ENCODE results near the gene GLI3. TPM values are rescaled to one million over a fixed set of nuclear protein-coding genes. Genes with fewer than 3 reads are reported as not detected.

The GLI3 gene
- total and polyA plus RNA-seq, 4 experiments from 2014 or later, result 0.06 to 0.13 TPM; not detected in 2

DNA sequence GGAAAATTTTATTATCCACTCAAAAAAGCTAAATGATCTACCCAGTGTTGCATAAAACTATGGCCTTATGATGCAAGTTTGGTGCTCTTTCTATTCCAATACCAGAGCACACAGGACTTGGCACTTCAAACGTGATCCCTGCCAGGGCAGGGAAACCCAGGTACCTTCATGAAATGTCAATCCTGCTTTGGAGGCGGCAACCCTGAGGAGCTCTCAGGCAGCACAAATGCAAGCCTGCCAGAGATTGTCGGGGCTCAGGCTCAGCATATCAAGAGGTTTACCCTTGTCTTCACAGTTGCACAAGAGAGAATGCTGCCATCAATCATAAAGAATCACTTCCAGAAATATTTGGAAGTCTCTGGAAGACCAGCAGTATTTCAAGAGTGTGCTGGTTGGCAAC, 151.5 kb downstream of the GLI3 start:
- H3K27me3 Mint-ChIP-seq, result peaks cover 2 to 3% of the 10 kb centered on the region in 2 donors
- H3K36me3 Mint-ChIP-seq, result no peaks in the 10 kb centered on the region
- POLR2A ChIA-PET (ENCODE audit: partially characterized antibody), result no interaction called here
- H3K27ac Mint-ChIP-seq, result no peak overlapping the region
- H3K9me3 Mint-ChIP-seq, result peaks cover 0 to 3% (median 0%) of the 10 kb centered on the region in 8 donors
- CTCF ChIA-PET (ENCODE audit: partially characterized antibody), result no interaction called here
- H3K36me3 ChIP-seq (ENCODE audit: insufficient read depth, low read length), result no peaks in the 10 kb centered on the region
- no peaks in the 10 kb centered on the region for H3K4me1 ChIP-seq (ENCODE audit: insufficient read depth, low read length)
- H3K9me3 ChIP-seq (ENCODE audit: control insufficient read depth in 1 of 2, low read length in 2 of 2), result no peaks in the 10 kb centered on the region
- H3K4me1 Mint-ChIP-seq, result no peaks in the 10 kb centered on the region
- no peak overlapping the region for H3K4me3 Mint-ChIP-seq
- intact Hi-C loops (cut with micrococcal nuclease), result no loop called here
- H3K27me3 ChIP-seq (ENCODE audit: insufficient read depth, low read length), result no peaks in the 10 kb centered on the region
- no peak overlapping the region for H3K27ac ChIP-seq (ENCODE audit: low read depth, low read length)
- DNase-seq, result no peak
- H3K4me3 ChIP-seq (ENCODE audit: low read length in 2 of 2), result no peak overlapping the region

DNA sequence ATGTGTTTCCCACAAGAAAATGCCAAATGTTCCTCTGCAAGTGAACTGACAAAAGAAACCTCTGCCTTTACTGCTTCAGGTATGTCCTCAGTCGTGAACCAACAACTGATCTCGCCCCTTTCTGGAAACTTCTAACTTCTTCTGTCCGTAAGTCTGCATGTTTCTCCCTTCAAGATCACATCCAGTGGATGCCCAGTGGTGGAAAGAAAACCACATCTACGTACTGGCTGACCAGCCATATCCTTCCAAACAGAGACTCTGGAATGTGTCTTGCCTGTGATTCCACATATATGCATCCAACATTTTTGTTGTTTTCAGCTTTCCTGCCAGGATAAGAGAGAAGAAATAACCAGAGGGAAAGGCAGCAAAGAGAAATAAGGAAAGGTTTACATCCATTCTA, 152.7 kb downstream of the GLI3 start:
- ChIA-PET POLR2A (ENCODE audit: partially characterized antibody) (no interaction called here), CTCF (ENCODE audit: partially characterized antibody) (interaction anchor here (0.7 kb wide), 1 partner anchor 69 kb away, joined by 4 read pairs; no protein-coding TSS in a partner anchor)
- Histone ChIP-seq H3K27ac (ENCODE audit: low read depth, low read length) (no peak overlapping the region), H3K36me3 (ENCODE audit: insufficient read depth, low read length) (no peaks in the 10 kb centered on the region), H3K27me3 (ENCODE audit: insufficient read depth, low read length) (no peaks in the 10 kb centered on the region), H3K4me1 (ENCODE audit: insufficient read depth, low read length) (no peaks in the 10 kb centered on the region), H3K9me3 (ENCODE audit: control insufficient read depth in 1 of 2, low read length in 2 of 2) (no peaks in the 10 kb centered on the region), H3K4me3 (ENCODE audit: low read length in 2 of 2) (no peak overlapping the region)
- peaks cover 0 to 3% (median 0%) of the 10 kb centered on the region in 8 donors for H3K9me3 Mint-ChIP-seq
- peak overlapping the region in 1 of 7 donors; percentile 1 for H3K27ac Mint-ChIP-seq
- peaks cover 2 to 3% of the 10 kb centered on the region in 2 donors for H3K27me3 Mint-ChIP-seq
- intact Hi-C loops (cut with micrococcal nuclease), result no loop called here
- H3K36me3 Mint-ChIP-seq, result no peaks in the 10 kb centered on the region
- H3K4me3 Mint-ChIP-seq, result no peak overlapping the region
- no peaks in the 10 kb centered on the region for H3K4me1 Mint-ChIP-seq
- no peak for DNase-seq

DNA sequence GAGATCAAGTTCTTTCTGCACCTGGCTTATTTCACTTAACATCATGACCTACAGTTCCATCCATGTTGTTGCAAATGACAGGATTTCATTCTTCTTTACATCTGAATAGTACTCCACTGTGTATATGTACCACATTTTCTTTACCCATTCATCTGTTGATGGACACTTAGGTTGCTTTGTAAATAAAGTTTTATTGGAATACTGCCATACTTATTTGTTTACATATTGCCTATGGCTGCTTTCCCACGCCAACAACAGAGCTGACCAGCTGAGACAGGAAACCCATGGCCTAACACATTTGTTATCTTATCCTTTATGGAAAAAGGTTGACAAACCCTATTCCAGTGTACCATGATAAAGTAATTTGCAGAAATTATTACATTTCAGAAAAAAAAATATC, 153.7 kb downstream of the GLI3 start:
- H3K36me3 Mint-ChIP-seq, result no peaks in the 10 kb centered on the region
- Histone ChIP-seq H3K4me3 (ENCODE audit: low read length in 2 of 2) (no peak overlapping the region), H3K9me3 (ENCODE audit: control insufficient read depth in 1 of 2, low read length in 2 of 2) (no peaks in the 10 kb centered on the region), H3K36me3 (ENCODE audit: insufficient read depth, low read length) (no peaks in the 10 kb centered on the region), H3K27ac (ENCODE audit: low read depth, low read length) (no peak overlapping the region), H3K27me3 (ENCODE audit: insufficient read depth, low read length) (no peaks in the 10 kb centered on the region), H3K4me1 (ENCODE audit: insufficient read depth, low read length) (no peaks in the 10 kb centered on the region)
- no peak overlapping the region for H3K4me3 Mint-ChIP-seq
- peaks cover 0 to 3% (median 0%) of the 10 kb centered on the region in 8 donors for H3K9me3 Mint-ChIP-seq
- POLR2A ChIA-PET (ENCODE audit: partially characterized antibody), result no interaction called here
- intact Hi-C loops (cut with micrococcal nuclease), result no loop called here
- H3K27me3 Mint-ChIP-seq, result peaks cover 2 to 3% of the 10 kb centered on the region in 2 donors
- no peaks in the 10 kb centered on the region for H3K4me1 Mint-ChIP-seq
- CTCF ChIA-PET (ENCODE audit: partially characterized antibody), result no interaction called here
- no peak for DNase-seq
- no peak overlapping the region for H3K27ac Mint-ChIP-seq

DNA sequence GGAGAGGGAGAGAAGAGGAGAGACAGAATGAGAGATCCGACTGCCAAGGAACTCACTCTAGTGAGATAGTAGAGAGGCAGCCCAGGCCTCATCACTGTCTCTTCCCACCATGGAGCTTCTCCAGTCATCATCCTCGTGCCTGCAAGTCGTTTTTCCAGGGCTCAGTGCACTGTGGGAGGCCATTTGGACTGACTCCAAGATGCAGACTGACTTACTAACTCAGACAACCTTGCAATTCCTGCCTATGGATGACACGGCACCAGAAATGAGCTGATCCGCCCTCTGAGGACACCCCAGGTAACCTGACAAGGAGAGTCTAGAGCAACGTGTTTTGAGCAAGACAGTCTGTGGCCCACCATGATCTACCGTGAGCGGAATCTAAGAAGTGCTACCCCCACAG, 154.9 kb downstream of the GLI3 start:
- DNase-seq, result no peak
- H3K27me3 ChIP-seq (ENCODE audit: insufficient read depth, low read length), result no peaks in the 10 kb centered on the region
- Mint-ChIP-seq H3K4me1 (no peaks in the 10 kb centered on the region), H3K9me3 (peaks cover 0 to 3% (median 0%) of the 10 kb centered on the region in 8 donors), H3K27me3 (peaks cover 3% of the 10 kb centered on the region in 2 donors), H3K36me3 (no peaks in the 10 kb centered on the region), H3K27ac (no peak overlapping the region), H3K4me3 (no peak overlapping the region)
- POLR2A ChIA-PET (ENCODE audit: partially characterized antibody), result no interaction called here
- no peaks in the 10 kb centered on the region for H3K36me3 ChIP-seq (ENCODE audit: insufficient read depth, low read length)
- intact Hi-C loops (cut with micrococcal nuclease), result no loop called here
- H3K27ac ChIP-seq (ENCODE audit: low read depth, low read length), result no peak overlapping the region
- H3K4me3 ChIP-seq (ENCODE audit: low read length in 2 of 2), result no peak overlapping the region
- H3K4me1 ChIP-seq (ENCODE audit: insufficient read depth, low read length), result no peaks in the 10 kb centered on the region
- no peaks in the 10 kb centered on the region for H3K9me3 ChIP-seq (ENCODE audit: control insufficient read depth in 1 of 2, low read length in 2 of 2)
- CTCF ChIA-PET (ENCODE audit: partially characterized antibody), result no interaction called here

DNA sequence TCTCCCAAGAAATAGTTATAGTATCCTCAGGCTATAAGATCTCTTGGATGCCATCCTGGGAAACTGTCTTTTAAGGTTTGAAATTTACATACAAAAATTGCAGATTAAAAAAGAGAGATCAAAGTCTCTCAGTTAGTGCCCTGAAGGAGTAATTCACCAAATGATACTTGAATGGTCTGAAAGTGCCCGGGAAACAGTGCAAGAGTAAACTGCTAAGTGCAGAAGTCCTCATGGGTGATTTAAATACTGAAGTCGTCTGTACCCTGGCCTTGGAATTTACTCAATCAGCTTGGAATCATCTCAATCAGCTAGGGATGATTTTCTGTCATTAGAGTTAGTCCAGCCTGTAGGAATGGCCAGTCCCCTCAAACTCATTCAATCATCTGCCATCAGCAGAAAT, 155.3 kb downstream of the GLI3 start:
- H3K27me3 ChIP-seq (ENCODE audit: insufficient read depth, low read length), result no peaks in the 10 kb centered on the region
- DNase-seq, result no peak
- H3K4me3 ChIP-seq (ENCODE audit: low read length in 2 of 2), result no peak overlapping the region
- no peaks in the 10 kb centered on the region for H3K36me3 ChIP-seq (ENCODE audit: insufficient read depth, low read length)
- H3K4me1 ChIP-seq (ENCODE audit: insufficient read depth, low read length), result no peaks in the 10 kb centered on the region
- Mint-ChIP-seq H3K27ac (no peak overlapping the region), H3K4me1 (no peaks in the 10 kb centered on the region), H3K9me3 (peaks cover 0 to 3% (median 0%) of the 10 kb centered on the region in 8 donors), H3K36me3 (no peaks in the 10 kb centered on the region), H3K4me3 (no peak overlapping the region), H3K27me3 (peaks cover 3% of the 10 kb centered on the region in 2 donors)
- ChIA-PET CTCF (ENCODE audit: partially characterized antibody) (no interaction called here), POLR2A (ENCODE audit: partially characterized antibody) (no interaction called here)
- intact Hi-C loops (cut with micrococcal nuclease), result no loop called here
- no peaks in the 10 kb centered on the region for H3K9me3 ChIP-seq (ENCODE audit: control insufficient read depth in 1 of 2, low read length in 2 of 2)
- H3K27ac ChIP-seq (ENCODE audit: low read depth, low read length), result no peak overlapping the region

DNA sequence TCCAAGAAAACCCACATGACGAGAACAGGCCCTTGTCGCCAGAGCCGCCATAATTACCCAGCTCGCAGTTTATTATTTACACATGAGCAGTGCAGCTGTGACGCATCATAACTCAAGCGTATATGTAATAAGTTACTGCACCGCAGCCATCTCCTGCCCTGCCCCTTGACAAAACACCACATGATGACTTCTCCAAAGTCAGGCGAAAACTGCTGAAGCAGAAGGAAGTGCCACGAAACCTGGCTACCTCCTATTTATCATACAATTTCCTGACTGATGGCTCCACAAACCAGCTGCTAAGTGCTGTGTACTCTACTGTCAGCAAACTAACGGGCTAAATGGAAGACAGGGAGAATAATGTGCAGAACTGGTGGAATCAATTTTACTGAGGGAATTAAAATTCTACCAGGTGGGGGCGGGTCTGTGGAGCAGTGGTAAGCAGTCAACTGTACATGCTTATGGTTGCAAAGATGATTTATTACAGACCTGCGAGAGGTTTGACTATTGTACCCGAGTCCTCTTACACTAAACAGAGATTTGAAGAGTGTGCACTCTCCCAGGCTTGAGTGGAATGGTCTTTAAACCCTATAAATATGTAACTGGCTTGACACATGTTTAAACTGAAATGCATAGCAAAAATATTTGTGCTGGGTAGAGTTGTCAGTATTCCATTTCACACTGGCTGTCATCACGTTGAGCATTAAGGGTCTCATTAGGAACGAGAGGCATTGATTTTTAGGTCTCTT, 156.0 kb downstream of the GLI3 start:
- H3K4me1 Mint-ChIP-seq, result no peaks in the 10 kb centered on the region
- H3K4me3 ChIP-seq (ENCODE audit: low read length in 2 of 2), result no peak overlapping the region
- no peaks in the 10 kb centered on the region for H3K9me3 ChIP-seq (ENCODE audit: control insufficient read depth in 1 of 2, low read length in 2 of 2)
- ChIA-PET CTCF (ENCODE audit: partially characterized antibody) (no interaction called here), POLR2A (ENCODE audit: partially characterized antibody) (no interaction called here)
- no peak overlapping the region for H3K27ac Mint-ChIP-seq
- no peaks in the 10 kb centered on the region for H3K9me3 Mint-ChIP-seq
- H3K27me3 Mint-ChIP-seq, result peaks cover 3% of the 10 kb centered on the region in 2 donors
- H3K4me1 ChIP-seq (ENCODE audit: insufficient read depth, low read length), result no peaks in the 10 kb centered on the region
- no peak for DNase-seq
- no peak overlapping the region for H3K4me3 Mint-ChIP-seq
- no peaks in the 10 kb centered on the region for H3K36me3 Mint-ChIP-seq
- no peaks in the 10 kb centered on the region for H3K36me3 ChIP-seq (ENCODE audit: insufficient read depth, low read length)
- H3K27me3 ChIP-seq (ENCODE audit: insufficient read depth, low read length), result no peaks in the 10 kb centered on the region
- intact Hi-C loops (cut with micrococcal nuclease), result no loop called here
- no peak overlapping the region for H3K27ac ChIP-seq (ENCODE audit: low read depth, low read length)

DNA sequence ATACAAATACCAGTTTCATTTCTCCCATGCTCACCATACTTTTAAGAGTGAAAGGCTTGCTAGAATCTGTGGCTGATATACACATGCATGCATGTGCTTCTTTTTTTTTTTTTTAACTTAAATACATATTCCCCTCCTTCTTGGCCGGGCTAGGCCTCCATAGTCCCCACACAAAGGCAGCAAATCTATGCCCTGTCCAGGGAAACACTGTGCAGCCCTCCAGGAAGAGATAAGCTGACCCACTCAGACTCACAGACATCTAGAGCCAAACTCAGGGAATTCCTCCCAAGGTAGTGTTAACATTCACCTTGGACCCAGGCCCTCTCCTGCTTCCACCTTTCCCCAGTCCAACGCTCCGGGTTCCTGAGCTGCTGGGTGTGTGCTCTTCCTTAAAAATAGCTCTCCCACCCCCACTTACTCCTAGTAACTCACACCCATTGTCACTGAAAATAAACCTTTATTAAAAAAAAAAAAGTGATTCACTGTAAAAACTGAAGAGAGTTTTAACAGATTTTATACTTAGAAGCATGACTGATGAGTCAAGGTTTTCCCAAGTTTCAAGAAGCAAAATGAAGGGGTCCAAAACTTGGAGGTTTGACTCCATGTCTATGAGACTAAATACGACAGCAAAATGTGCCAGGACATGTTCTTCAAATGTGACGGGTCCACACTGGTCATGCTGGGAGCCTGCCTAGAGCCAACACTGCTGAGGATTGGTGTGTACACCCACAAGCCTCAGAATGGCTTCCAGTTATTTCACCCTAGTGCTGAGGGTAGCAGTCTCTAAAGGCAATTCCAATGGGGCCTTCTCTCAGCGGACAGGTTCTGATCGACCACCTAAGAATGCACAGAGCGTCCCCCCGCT, 159.5 kb downstream of the GLI3 start:
- Histone ChIP-seq H3K9me3 (ENCODE audit: control insufficient read depth in 1 of 2, low read length in 2 of 2) (no peaks in the 10 kb centered on the region), H3K27ac (ENCODE audit: low read depth, low read length) (no peak overlapping the region), H3K36me3 (ENCODE audit: insufficient read depth, low read length) (no peaks in the 10 kb centered on the region), H3K4me3 (ENCODE audit: low read length in 2 of 2) (no peak overlapping the region), H3K27me3 (ENCODE audit: insufficient read depth, low read length) (no peaks in the 10 kb centered on the region), H3K4me1 (ENCODE audit: insufficient read depth, low read length) (no peaks in the 10 kb centered on the region)
- Mint-ChIP-seq H3K27ac (no peak overlapping the region), H3K4me1 (no peaks in the 10 kb centered on the region), H3K4me3 (no peak overlapping the region), H3K9me3 (no peaks in the 10 kb centered on the region), H3K27me3 (peaks cover 3 to 5% of the 10 kb centered on the region in 2 donors), H3K36me3 (no peaks in the 10 kb centered on the region)
- no peak for DNase-seq
- intact Hi-C loops (cut with micrococcal nuclease), result no loop called here
- POLR2A ChIA-PET (ENCODE audit: partially characterized antibody), result no interaction called here
- CTCF ChIA-PET (ENCODE audit: partially characterized antibody), result no interaction called here

Data from CD4-positive, alpha-beta memory T cell (primary cell).